Fibroblast of skin of abdomen (primary cell): ENCODE data around the gene ABHD12B.
"Not testable (repeated sequence)": the region's sequence is repeated elsewhere in the genome, so short reads cannot be mapped to it uniquely, and the experiment has no call there.

Experiments
- DNase-seq: peaks from one replicate; pipeline ENCODE4 v3.0.0-alpha.2; 2013

ABHD12B gene

DNA sequence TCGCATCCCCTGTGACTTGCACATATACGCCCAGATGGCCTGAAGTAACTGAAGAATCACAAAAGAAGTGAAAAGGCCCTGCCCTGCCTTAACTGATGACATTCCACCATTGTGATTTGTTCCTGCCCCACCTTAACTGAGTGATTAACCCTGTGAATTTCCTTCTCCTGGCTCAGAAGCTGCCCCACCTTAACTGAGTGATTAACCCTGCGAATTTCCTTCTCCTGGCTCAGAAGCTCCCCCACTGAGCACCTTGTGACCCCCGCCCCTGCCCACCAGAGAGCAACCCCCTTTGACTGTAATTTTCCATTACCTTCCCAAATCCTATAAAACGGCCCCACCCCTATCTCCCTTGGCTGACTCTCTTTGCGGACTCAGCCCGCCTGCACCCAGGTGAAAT lies 24.6 kb downstream of the ABHD12B start:
- DNase-seq: not testable (repeated sequence)

DNA sequence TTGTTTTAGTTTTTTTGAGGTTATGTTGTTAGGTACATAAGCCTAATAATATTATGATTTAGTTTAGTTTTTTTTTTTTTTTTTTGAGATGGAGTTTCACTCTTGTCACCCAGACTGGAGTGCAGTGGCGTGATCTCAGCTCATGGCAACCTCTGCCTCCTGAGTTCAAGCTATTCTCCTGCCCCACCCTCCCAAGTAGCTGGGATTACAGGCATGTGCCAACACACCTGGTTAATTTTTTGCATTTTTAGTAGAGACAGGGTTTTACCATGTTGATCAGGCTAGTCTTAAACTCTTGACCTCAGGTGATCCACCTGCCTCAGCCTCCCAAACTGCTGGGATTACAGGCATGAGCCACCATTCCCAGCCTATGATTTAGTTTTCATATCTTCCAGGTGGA lies 25.2 kb downstream of the ABHD12B start:
- DNase-seq: not testable (repeated sequence)

DNA sequence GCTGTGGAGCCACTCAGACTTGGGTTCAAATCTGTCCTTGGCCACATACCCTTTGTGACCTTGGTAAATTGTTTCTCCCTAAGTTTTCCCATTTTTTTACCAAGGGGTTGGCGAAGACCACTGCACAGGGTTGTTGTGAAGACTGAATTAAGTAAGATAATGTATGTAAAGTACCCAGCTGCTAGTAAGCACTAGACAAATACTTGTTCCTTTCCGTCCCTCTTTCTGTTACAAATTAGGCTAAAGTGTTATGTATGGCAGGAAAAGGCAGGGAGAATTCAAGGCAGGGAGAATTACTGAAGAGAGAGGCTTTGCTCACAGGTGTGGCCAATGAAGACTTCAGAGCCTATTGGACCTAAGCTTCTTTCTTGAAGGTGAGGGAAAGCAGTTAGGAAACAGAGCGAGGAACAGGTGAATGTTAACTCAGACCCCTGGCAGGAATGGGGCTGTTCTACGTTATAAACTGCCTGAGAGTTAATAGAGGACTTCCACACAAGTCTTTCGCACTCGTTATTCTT lies 25.9 kb downstream of the ABHD12B start:
- DNase-seq: no peak

DNA sequence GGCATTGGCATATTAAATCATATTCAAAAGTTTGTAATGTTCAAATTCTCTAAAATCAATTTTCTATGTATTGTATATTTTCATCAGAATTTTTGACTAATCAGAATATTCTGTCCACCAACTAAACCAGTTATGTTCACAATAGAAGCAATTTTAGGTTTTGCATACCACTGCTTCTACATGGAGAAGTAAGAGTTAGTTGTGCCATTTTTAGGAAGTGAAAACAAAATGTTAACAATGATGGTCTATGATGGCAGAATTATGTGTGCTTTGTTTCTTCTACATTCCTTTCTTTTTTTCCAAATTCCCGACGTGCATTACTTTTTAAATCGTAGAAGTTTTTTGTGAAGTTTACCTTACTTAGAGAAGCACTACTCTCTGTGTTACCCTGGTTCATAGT lies 29.5 kb downstream of the ABHD12B start:
- DNase-seq: no peak

DNA sequence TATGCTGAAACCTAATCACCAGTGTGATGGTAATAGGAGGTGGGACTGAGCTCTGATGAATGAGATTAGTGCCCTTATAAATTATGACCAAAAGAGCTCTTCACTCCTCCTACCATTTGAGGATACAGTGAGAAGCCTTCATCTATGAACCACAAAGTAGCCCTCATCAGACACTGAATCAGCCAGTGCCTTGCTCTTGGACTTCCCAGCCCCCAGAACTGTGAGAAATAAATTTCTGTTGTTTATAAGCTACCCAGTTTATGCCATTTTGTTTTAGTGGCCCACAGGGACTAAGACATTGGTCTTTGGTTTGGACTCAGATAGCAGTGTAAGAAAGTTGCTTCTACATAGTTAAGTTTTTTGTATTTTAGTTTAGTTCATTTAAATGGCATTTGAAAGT lies 32.9 kb downstream of the ABHD12B start:
- no peak for DNase-seq

DNA sequence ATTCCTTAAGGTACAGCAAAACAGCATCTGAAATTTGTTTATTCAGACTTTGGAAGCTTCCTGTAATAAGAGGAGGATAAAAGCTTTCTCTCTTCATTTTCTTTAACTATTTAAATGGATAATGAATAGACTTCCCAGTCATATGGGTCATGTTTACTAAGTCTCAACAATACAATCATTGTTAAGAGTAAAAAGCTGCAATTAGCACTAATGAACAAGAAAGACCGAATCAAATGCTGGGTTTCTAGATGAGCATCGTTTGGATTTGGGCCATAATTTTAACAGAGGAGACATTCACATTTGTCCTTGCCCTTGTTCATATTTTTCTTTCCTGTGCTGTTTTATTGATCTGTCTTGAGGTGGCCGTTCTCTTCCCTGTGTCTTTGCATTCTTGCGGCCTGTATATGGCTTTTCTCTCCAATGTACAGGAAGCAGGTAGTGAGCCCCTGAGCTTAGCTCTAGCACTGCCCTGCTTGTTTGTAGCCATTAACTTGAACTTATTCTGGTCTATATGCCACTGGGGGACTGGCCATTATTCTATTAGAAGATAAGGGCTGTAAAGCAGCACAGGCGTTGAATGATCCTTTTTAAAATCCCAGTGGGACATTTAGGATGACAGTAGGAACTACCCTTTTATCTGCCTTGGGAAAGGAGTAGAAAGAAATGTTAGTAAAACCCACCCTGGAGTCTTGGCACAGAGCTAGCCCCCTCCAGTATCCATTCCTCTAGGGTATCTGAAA lies 34.6 kb downstream of the ABHD12B start:
- DNase-seq: no peak

DNA sequence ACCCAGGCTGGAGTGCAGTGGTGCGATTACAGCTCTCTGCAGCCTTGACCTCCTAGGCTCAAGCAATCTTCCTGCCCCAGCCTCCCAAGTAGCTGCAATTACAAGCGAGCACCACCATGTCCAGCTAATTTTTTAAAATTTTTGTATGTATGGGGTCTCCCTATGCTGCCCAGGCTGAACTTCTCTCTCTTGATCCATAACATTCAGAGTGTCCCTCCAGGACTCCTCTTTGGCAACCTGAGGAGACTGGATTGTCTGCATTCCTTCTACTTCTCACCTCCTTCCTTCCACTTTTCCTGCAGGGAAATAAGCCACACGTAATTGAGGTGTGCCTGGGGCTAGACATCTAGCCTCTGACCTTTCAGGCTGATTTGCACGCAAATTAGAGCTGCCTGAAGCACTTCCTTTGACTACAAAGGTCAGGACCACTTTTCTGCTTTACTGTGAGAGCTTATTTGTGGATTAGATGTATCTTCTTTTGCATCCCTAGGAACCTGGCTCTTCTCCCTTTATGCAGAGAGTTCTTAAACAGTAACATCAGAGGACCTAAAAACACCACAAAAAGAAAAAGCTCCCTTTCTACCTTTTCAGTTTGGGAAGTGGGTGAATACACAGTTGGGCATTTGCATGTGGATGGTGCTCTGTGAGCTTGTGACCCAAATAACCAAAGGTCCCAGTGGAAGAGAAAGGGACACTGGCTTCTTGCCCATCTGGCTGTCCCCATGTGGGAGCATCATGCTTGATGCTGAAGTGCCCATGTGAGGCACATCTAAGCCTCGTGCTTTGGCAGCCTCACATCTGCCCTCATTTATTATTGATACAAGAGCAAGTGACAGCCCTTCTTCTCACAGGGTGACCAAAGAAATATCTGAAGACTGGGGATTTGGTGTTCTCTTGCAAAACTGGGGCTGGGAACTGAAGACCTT lies 38.9 kb downstream of the ABHD12B start:
- no peak for DNase-seq

DNA sequence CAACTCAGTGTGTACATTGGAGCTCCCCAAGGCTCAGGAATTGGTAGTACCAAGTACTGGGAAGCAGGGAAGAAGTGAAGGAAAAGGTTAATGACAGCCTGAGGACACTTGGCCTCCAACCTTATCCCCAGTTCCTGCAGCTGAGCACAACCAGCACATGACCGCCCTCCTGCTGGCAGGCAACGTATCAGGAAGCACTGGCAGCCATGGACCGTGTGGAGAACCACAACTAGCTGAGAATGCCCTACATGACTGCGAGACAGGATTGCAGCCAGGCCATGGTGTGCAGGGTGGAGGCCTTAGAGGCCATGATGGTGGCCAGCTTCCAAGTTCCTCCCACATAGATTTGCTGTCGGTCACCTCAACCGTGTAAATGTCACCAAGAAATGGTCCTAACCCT lies 45.6 kb downstream of the ABHD12B start:
- DNase-seq: no peak

DNA sequence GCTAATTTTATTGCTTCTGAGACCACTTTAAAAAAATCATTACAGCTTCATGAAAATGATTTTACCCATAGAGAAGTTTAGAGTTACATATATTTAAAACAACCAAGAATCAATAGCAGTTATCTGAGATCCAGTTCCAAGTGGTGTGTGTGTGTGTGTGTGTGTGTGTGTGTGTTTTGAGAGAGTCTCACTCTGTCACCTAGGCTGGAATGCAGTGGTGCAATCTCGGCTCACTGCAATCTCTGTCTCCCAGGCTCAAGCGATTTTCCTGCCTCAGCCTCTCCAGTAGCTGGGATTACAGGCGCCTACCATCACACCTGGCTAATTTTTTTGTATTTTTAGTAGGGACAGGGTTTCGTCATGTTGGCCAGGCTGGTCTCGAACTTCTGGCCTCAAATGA lies 47.7 kb downstream of the ABHD12B start:
- peak; percentile 14 for DNase-seq

DNA sequence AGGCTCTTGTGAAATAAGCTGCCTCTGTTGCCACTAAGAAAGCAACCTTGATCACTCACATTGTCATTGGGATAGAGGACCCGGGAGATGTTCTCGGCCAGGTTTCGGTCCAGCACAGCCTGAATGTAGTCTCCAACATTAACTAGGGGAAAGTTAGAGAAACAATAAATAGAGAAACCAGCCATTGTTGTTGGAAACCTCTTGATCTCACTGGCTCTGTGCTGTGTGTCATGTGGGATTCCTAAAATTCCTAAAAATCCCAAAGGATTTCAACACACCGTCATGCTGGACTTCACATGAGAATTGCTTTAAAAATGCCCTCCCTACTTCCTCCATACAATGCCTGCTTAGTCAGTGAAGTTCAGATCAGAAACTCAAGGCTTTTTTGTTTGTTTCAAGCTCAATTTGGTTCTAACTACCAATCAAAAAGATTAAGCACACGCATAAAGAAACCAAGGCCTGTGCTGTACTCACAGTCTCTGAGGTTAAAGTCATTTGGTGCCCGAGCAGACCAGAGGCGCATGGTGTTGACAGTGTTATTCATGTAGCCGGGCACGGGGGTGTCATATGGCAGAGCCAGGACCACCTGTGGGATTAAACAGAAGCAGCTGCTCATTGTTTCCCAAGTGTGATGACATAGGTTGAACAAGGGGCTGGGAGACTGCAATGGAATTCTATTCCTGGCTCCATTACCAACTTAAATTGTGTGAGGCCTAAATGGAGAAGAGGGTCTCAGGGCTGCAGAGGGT lies 48.8 kb downstream of the ABHD12B start:
- DNase-seq: peak; percentile 91

DNA sequence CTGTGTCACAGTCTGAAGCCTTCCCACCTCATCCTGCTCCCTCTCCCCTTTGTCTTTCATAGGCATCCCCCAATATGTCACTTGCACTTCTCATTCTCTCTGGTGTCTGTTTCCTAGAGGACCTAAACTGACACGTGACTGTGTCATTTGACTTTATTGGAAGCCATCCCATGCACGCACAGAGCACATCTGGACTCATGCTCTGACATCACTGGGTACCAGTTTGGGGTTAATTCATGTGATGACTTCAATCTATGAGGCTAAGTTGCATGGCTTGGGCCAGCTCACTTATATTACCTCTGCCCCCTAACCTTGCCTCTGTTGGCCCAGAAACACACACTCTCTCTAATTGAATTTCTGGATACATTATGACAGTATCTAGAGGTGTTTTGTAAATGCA lies 51.0 kb downstream of the ABHD12B start:
- DNase-seq: no peak

DNA sequence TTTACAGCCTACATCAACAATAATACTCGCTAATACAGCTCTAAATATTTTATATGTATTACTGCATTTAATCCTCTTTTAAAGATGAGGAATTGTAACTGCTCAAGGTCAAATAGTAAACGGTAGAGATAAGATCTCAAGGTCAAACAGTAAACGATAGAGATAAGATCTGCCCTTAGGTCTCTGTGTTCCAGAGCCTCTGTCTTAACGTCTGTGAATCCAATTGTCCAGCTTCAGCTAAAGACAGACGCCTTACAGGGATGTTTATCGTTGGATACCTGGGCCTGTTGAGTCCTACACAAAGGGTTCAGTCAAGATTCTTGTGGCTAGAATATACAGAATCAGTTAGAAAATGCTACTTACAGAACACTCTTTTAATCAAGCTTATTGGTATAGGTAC lies 52.4 kb downstream of the ABHD12B start:
- no peak for DNase-seq

DNA sequence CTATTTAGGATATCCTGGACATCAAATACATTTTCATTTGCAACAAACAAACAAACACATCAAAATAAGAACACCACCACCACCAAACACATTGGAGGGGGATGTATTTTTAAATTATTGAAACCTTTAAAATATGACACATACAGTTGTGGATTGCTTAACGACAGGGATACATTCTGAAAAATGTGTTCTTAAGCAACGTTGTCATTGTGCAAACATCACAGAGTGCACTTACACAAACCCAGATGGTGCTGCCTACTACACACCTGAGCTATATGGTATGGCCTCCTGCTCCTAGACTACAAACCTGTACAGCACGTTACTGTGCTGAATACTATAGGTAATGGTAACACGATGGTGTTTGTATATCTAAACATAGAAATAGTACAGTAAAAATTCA lies 53.0 kb downstream of the ABHD12B start:
- no peak for DNase-seq

DNA sequence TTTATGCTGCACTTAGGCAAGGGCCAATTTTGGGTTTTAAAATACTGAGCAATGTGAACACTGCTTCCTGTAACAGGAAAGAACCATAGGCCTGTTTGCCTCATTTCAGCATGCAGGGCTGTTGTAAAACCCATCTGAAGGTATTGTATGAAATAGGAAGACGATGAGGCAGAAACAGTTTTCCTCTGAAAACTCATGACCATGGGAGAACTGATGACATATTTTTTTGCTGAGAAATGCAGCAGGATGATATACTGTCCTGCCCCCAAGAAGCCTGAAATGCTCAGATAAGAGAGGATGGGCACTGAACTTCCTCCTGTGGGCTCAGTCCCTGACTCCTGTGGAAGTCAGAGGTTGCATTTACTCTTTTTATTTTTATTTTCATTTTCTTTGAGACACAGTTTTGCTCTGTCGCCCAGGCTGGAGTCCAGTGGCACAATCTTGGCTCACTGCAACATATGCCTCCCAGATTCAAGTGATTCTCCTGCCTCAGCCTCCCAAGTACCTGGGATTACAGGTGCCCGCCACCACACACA lies 55.1 kb downstream of the ABHD12B start:
- DNase-seq: no peak

DNA sequence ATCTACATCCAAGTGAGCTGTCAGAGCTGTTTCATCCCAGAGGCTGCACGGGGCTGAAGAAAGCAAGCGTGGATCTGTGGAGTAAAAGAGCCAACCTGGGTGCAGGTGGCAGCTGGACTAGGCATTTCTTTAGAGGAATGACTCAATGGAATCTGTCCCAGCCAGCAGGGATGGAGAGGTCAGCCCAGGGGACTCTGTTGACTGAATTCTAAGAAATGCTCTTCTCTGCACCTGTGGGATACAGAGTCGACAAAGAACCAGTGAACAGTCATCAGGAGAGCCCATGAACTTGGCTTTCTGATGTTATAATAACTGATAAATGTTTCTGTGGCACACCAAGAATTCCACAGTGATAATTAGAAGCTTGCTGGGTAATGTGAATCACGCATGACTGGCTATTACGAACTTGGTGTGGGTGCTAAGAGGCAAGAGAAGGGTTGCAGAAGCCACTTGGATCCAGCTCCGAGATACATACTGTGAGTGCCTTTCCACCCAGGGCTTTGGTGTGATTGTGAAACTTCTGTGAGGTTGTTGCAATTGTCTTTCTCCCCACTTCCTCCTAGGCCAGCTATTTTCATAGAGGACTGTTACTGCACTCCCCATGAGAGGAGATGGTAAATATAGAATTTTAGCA lies 56.3 kb downstream of the ABHD12B start:
- peak; percentile 65 for DNase-seq

DNA sequence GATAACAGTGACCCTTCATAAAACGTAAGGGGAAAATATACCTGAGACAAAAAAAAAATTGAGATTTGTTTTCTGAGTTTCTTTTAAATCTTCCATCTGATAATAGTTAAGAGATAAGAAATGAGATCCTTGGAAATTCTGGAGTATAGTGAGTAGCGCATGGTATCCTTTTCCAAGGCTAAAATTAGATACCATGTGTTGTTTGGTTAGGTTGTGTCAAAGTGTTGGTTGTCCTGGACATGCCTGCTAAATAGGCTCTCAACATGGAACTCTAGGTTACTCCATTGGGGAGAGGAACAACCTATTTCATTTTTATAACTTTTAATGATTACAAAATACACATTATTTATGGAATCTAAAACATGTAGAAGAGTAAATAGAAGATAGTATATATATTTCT lies 57.7 kb downstream of the ABHD12B start:
- no peak for DNase-seq

DNA sequence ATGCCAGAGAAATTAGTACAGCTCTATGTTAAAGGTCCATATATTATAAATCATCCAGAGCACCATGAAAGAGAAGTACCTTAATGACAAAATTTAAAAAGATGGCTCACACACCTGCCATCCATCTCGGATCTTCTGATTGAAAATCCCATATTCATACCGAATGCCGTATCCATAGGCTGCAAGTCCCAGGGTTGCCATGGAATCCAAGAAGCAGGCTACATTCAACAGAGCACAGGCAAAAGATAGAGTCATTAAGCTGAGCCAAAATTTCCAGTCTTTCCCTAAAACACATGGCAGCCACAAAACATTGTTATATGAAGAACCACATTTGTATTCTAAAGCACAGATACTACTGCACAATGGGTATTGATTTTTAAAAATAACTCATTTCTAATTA lies 59.7 kb downstream of the ABHD12B start:
- no peak for DNase-seq

DNA sequence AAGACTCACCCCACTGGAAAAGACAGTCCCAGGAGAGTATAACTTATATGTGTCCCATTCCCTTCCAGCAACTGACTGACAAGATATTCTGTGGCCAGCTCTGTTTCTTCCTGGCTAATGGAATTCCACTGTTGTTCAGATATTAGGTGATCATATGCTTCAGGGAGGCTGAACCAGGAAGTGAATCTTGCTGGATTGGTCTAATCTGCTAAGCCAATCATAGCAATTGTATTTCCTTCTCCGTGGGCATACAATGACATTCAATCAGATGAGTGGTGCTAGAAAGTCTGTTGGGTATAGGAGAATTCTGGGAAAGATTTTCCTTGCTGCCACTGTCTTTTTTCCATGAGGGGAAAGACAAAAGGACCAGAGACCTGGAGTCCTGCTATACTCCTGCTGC lies 60.3 kb downstream of the ABHD12B start:
- no peak for DNase-seq

DNA sequence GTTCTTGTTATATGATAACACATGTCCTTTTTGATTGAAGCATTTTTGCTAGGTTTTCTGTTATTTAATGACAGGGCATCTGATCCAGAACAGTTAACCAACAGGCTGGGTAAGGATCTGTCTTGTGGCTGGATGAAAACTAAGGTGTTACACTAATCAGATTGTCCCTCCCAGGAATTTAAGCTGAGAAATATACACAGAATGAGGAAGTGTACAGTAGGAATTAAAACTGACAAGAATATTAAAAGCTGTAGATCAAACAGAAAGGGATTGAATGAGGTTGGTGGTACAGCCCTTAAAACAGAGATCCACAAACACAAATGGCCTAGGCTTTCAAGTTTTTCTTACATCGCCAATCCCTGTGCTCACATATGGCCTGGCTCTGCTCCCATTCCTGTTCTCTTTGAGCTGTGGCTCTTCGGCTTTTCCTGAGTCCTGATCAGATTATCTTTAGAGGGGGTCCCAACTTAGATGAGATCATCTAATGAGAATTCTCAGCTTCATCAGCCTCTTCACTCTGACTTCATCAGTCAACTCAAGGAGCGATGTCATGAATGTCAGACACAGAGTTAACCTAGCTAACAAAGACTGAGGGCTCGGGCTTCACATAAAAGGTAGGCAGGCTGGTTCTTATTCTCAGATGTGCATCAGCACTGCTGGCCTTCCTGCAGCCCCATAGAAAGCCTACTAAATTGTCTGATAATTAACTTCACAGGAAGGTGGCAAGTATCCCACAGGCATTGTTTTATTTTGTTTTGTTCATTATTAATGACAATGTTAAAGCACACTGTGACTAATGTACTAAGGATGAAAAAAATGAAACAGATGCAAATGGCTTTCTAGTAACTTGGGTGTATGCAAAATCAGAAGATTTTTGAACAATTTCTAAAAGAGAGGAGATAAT lies 61.0 kb downstream of the ABHD12B start:
- peak; percentile 48 for DNase-seq

DNA sequence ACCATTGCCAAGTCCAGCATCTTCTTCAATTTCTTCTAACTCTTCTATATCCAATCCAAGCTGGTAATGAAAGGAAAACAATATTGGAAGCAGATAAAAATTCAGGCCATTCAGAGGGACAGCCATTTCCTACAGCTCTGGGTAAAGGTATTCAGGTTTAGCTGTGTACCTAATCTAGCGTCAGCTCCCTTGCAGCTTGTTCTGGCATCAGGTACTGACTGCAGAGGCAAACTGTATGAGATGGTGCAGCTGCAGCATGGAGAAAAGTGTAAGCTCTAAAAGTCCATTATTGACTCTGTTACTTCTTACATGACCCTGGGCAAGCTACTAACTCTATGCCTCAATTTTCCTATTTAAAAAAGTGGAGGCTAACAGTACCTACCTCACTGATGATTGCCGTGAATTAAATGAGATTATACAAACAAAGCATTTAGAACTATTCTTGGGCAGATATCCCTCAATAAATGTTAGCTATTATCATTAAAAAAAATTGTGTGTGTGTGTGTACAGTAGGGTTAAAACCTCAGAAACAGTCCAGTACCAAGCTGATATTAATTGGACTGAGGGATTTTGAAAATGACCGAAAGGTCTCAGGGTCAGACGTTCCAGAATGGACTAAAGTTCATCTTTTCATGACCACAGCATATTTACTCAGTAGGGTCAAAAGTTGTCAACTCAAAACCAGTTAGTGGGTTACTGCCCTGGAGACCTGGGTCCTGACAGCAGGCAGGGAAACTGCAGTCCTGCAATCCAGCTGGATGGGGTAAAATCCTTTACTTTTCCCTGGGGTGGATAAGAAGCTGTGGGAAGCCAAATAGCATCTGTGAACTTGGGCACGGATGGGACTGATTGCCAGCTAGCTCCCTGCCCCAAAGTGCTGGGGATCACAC lies 63.5 kb downstream of the ABHD12B start:
- no peak for DNase-seq
